Erythroblast (primary cell): ENCODE data around the gene BBS4.

ENCODE experiments used
- DNase-seq, 2 experiments: peaks; one replicate each; lab custom pipeline; 2025; lab: John Stamatoyannopoulos, UW
- GATA1 ChIP-seq: IDR thresholded peaks from 2 replicates; pipeline ENCODE4 v1.6.1; 2011; ENCODE audit warnings: low read depth, mild to moderate bottlenecking, control low read depth, low read length, moderate library complexity
- POLR2A ChIP-seq: IDR thresholded peaks from 2 replicates; pipeline ENCODE4 v1.6.1; 2011; ENCODE audit warnings: mild to moderate bottlenecking, low read length

BBS4 gene

GRCh38 chr15:72785841-72786240 is 99.8 kb downstream of the BBS4 start:
- no peak for DNase-seq
- no peak for TF ChIP-seq GATA1

GRCh38 chr15:72786242-72786641 is 100.2 kb downstream of the BBS4 start:
- TF ChIP-seq POLR2A (no peak), GATA1 (no peak)
- no peak for DNase-seq

GRCh38 chr15:72786676-72787345 is 100.8 kb downstream of the BBS4 start:
- no peak for TF ChIP-seq GATA1
- DNase-seq = no peak

GRCh38 chr15:72787526-72787925 is 101.5 kb downstream of the BBS4 start:
- no peak for DNase-seq
- TF ChIP-seq POLR2A (no peak), GATA1 (no peak)
